ENCODE data around the gene CEP83. TPM values are rescaled to one million over a fixed set of nuclear protein-coding genes. Genes with fewer than 3 reads are reported as not detected.

The CEP83 gene
- total RNA-seq, 1 experiment from 2014 or later = 19.2 TPM

GRCh38 chr12:94500831-94501567, 41.3 kb upstream of the CEP83 start:
- H3K36me3 ChIP-seq (ENCODE audit: control insufficient read depth in 1 of 2, insufficient read depth in 2 of 2, low read length in 2 of 2) = no peaks in the 10 kb centered on the region
- H3K27me3 ChIP-seq (ENCODE audit: insufficient read depth, low read length) = no peaks in the 10 kb centered on the region
- no peak for ATAC-seq
- H3K9ac ChIP-seq (ENCODE audit: low read length) = no peak overlapping the region
- H3K9me3 ChIP-seq (ENCODE audit: control insufficient read depth in 1 of 2, insufficient read depth in 1 of 2, low read depth in 1 of 2, low read length in 2 of 2) = no peaks in the 10 kb centered on the region
- H3K27ac ChIP-seq (ENCODE audit: low read depth, low read length) = no peak overlapping the region
- CTCF ChIA-PET = no interaction called here
- BruUV-seq (replicated peaks) = no TSS peak
- RAD21 ChIA-PET (ENCODE audit: low non-redundant PET in 1 of 2, low total read pairs in 2 of 2, uncharacterized antibody in 2 of 2, unreplicated experiment in 2 of 2) = no interaction called here
- DNase-seq (ENCODE audit: low read depth, low spot score) = no peak
- no peak overlapping the region for H2AFZ ChIP-seq (ENCODE audit: low read depth, low read length, poor library complexity, severe bottlenecking)
- no peaks in the 10 kb centered on the region for H3K79me2 ChIP-seq (ENCODE audit: insufficient read depth, low read length)
- intact Hi-C loops (cut with micrococcal nuclease) = no loop called here
- H4K20me1 ChIP-seq (ENCODE audit: insufficient read depth) = no peaks in the 10 kb centered on the region
- H3K4me1 ChIP-seq (ENCODE audit: control insufficient read depth in 1 of 2, insufficient read depth in 2 of 2, low read length in 2 of 2) = no peaks in the 10 kb centered on the region
- no peak overlapping the region for H3K4me3 ChIP-seq (replicated peaks in 1 of 2; ENCODE audit: low read depth in 1 of 2, low read length in 2 of 2)
- POLR2A ChIA-PET = no interaction called here
- no peak overlapping the region for H3K4me2 ChIP-seq (ENCODE audit: low read length)
- TF ChIP-seq RAD21 (IDR thresholded peaks at IDR 0.05; ENCODE audit: low read depth) (no peak), ZFX (IDR thresholded peaks at IDR 0.05) (no peak), FOSL1 (IDR thresholded peaks at IDR 0.05; ENCODE audit: low read depth) (no peak), ZNF274 (IDR thresholded peaks at IDR 0.05; ENCODE audit: low read depth, low read length) (no peak), REST (IDR thresholded peaks at IDR 0.05; ENCODE audit: low read depth) (no peak), EGR1 (IDR thresholded peaks at IDR 0.05; ENCODE audit: low read depth) (no peak), EZH2 (IDR thresholded peaks at IDR 0.05) (no peak), ATF3 (IDR thresholded peaks at IDR 0.05) (no peak), SIN3A (IDR thresholded peaks at IDR 0.05; ENCODE audit: low read depth) (no peak)
- no peaks in the 10 kb centered on the region for H3K9me2 ChIP-seq (ENCODE audit: insufficient read depth)

All from HCT116 (cell line).